Stomach (tissue), 4 donors: Measurements from ENCODE around the gene GLCE.

Experiments used
- POLR2AphosphoS5 ChIP-seq, 3 donors: sonication (generic); formaldehyde crosslinking; IDR thresholded peaks; one replicate each; pipeline ENCODE4 v1.6.1; 2016; ENCODE audit warnings: antibody characterized with exemption in 3 of 3
- TF ChIP-seq, protein P1 (sequence below), 7 experiments: fragments of 450-650 bp in 4 of 7; fragments of 200-600 bp in 3 of 7; sonication (generic) in 3 of 7; IDR thresholded peaks; one replicate each; pipeline ENCODE4 v1.5.1; 2016 to 2019; ENCODE audit warnings: antibody characterized with exemption in 7 of 7, control low read depth in 2 of 7, mild to moderate bottlenecking in 1 of 7

DNA sequence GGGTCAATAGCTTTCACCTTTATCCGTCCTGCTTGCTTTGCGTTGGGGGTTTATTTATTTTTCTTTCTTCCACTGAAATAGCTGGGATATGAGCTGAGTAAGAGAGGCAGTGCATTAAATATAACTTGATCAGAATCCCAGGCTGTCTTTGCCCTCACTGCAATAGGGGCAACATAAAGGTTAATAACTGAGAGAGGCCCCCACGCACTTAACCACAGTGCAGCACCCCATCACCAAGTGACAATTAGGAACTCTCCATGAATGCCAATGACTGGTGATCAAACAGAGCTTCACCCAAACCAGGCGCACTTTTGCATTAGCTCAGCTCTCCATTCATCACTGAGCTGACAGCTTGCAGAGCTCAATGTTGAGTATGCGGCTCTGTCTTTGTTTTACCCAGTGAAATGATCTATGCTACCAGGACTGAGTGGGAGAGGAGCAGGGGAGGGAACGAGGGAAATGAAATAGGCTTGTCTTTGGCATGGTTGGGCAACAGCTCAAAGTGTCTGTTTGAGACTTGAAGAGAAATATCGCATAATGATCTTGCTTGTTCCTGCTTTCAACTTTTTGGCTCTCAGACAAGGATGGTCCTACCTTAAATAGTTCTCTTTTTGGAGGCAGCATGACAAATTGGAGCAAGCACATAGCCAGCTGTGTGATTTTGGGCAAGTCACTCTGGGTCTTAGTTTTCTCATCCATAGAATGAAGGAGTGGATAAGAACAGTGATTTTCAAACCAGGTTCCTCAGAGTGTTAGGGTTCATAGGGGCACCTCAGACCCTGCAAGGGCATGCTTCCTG, 14.5 kb upstream of the GLCE start:
- TF ChIP-seq POLR2AphosphoS5 (IDR thresholded peaks at IDR 0.05): no peak
- TF ChIP-seq, protein P1, sequence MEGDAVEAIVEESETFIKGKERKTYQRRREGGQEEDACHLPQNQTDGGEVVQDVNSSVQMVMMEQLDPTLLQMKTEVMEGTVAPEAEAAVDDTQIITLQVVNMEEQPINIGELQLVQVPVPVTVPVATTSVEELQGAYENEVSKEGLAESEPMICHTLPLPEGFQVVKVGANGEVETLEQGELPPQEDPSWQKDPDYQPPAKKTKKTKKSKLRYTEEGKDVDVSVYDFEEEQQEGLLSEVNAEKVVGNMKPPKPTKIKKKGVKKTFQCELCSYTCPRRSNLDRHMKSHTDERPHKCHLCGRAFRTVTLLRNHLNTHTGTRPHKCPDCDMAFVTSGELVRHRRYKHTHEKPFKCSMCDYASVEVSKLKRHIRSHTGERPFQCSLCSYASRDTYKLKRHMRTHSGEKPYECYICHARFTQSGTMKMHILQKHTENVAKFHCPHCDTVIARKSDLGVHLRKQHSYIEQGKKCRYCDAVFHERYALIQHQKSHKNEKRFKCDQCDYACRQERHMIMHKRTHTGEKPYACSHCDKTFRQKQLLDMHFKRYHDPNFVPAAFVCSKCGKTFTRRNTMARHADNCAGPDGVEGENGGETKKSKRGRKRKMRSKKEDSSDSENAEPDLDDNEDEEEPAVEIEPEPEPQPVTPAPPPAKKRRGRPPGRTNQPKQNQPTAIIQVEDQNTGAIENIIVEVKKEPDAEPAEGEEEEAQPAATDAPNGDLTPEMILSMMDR (IDR thresholded peaks at IDR 0.05): no peak
